H1 (cell line): ENCODE measurements around the gene AGFG2. TPM values are rescaled to one million over a fixed set of nuclear protein-coding genes. Genes with fewer than 3 reads are reported as not detected.
A peak's percentile ranks its signal among the peaks of the same experiment; 100 is the strongest.

Experiments used
- CTCF ChIA-PET: fragments of 300-600 bp; sonication (Branson Sonifier 250); formaldehyde crosslinking; loops from one replicate; lab custom pipeline; 2021; ENCODE audit not compliant: partially characterized antibody; lab: Charles Lee
- POLR2A ChIA-PET: fragments of 300-600 bp; sonication (Branson Sonifier 250); formaldehyde crosslinking; loops from one replicate; lab custom pipeline; 2021; ENCODE audit warnings: inconsistent platforms; ENCODE audit not compliant: partially characterized antibody; lab: Charles Lee
- DNase-seq, 2 experiments: peaks; one replicate each; pipeline versions ENCODE4 v3.0.0 to v3.0.0-alpha.2; 2010 to 2022; ENCODE audit warnings: low spot score in 2 of 2, low read depth in 1 of 2, mixed read lengths in 1 of 2
- FAIRE-seq: peaks from 2 replicates; lab custom pipeline; 2011; peaks lifted over from hg19 to GRCh38; lab: Jason Lieb, UNC
- H2AFZ ChIP-seq: 2 replicates; pipeline ENCODE4 v1.8.1; 2012; ENCODE audit warnings: low read length, inconsistent platforms
- H2AK5ac ChIP-seq: 2 replicates; pipeline ENCODE4 v1.6.1; 2013; ENCODE audit warnings: low read depth, low read length
- H2BK120ac ChIP-seq: replicated peaks from 2 replicates; pipeline ENCODE3; 2013; ENCODE audit warnings: low read depth, low read length, inconsistent platforms
- H2BK12ac ChIP-seq: 2 replicates; pipeline ENCODE4 v1.6.1; 2013; ENCODE audit warnings: low read depth, low read length
- H2BK15ac ChIP-seq: 2 replicates; pipeline ENCODE4 v1.6.1; 2013; ENCODE audit warnings: low read length
- H2BK20ac ChIP-seq: 2 replicates; pipeline ENCODE4 v1.6.1; 2013; ENCODE audit warnings: low read length
- H2BK5ac ChIP-seq: 2 replicates; pipeline ENCODE4 v1.6.1; 2013; ENCODE audit warnings: low read depth, low read length
- H3K14ac ChIP-seq: 2 replicates; pipeline ENCODE4 v1.6.1; 2013; ENCODE audit warnings: inconsistent platforms; ENCODE audit not compliant: insufficient read length
- H3K18ac ChIP-seq: 2 replicates; pipeline ENCODE4 v1.6.1; 2013; ENCODE audit warnings: low read length; ENCODE audit errors: extremely low read depth
- H3K23ac ChIP-seq: 2 replicates; pipeline ENCODE4 v1.6.1; 2013; ENCODE audit warnings: inconsistent platforms; ENCODE audit not compliant: insufficient read length
- H3K23me2 ChIP-seq: 2 replicates; pipeline ENCODE4 v1.6.1; 2013; ENCODE audit warnings: low read depth, low read length
- H3K27ac ChIP-seq: 2 replicates; pipeline ENCODE4 v1.6.1; 2011; ENCODE audit warnings: low read depth, low read length, inconsistent platforms
- H3K27me3 ChIP-seq, 4 experiments: replicated peaks in 1 of 4; 1 replicate in 1 of 4; 2 replicates in 3 of 4; pipeline versions ENCODE4 v1.6.1 to v1.8.1; 2011 to 2013; ENCODE audit warnings: low read length in 3 of 4, mild to moderate bottlenecking in 3 of 4, inconsistent platforms in 2 of 4, mixed read lengths in 2 of 4, moderate library complexity in 1 of 4; ENCODE audit not compliant: control insufficient read depth in 3 of 4, insufficient read depth in 3 of 4; ENCODE audit errors: extremely low read depth in 1 of 4
- H3K36me3 ChIP-seq, 4 experiments: 2 replicates each; pipeline versions ENCODE4 v1.6.1 to v1.8.1; 2011 to 2013; ENCODE audit warnings: mild to moderate bottlenecking in 4 of 4, low read length in 3 of 4, moderate library complexity in 2 of 4, control low read depth in 1 of 4, inconsistent platforms in 1 of 4; ENCODE audit not compliant: insufficient read depth in 4 of 4, control insufficient read depth in 2 of 4
- H3K4ac ChIP-seq: replicated peaks from 2 replicates; pipeline ENCODE3; 2013; ENCODE audit warnings: low read length, low read depth, mixed read lengths, inconsistent platforms; ENCODE audit not compliant: insufficient read length
- H3K4me1 ChIP-seq, 4 experiments: replicated peaks in 1 of 4; 1 replicate in 1 of 4; 2 replicates in 3 of 4; pipeline versions ENCODE4 v1.6.1 to v1.8.1; 2011 to 2013; ENCODE audit warnings: low read length in 3 of 4, inconsistent platforms in 2 of 4, mixed read lengths in 1 of 4; ENCODE audit not compliant: insufficient read depth in 4 of 4, control insufficient read depth in 3 of 4
- H3K4me2 ChIP-seq, 2 experiments: 2 replicates each; pipeline versions ENCODE4 v1.6.1 to v1.8.1; 2011 to 2013; ENCODE audit warnings: low read depth in 2 of 2, low read length in 2 of 2, control low read depth in 1 of 2, inconsistent platforms in 1 of 2, mild to moderate bottlenecking in 1 of 2; ENCODE audit not compliant: insufficient read depth in 1 of 2
- H3K4me3 ChIP-seq, 4 experiments: fragments of 200-600, 300-600 bp in 1 of 4; sonication (generic), shearing (Covaris generic), sonication (Bioruptor Twin) in 1 of 4; 2 replicates each; pipeline versions ENCODE4 v1.5.1 to v1.8.1; 2011 to 2016; ENCODE audit warnings: low read length in 4 of 4, low read depth in 3 of 4, control low read depth in 2 of 4, inconsistent platforms in 2 of 4, mild to moderate bottlenecking in 2 of 4, mixed read lengths in 1 of 4, moderate library complexity in 1 of 4; ENCODE audit not compliant: insufficient read depth in 2 of 4; ENCODE audit errors: extremely low read depth in 1 of 4
- H3K56ac ChIP-seq: replicated peaks from 2 replicates; pipeline ENCODE3; 2013; ENCODE audit warnings: low read depth, mild to moderate bottlenecking, mixed read lengths, low read length, inconsistent platforms; ENCODE audit not compliant: insufficient read length
- H3K79me1 ChIP-seq: 2 replicates; pipeline ENCODE4 v1.6.1; 2013; ENCODE audit warnings: low read depth, low read length, control low read depth
- H3K79me2 ChIP-seq, 2 experiments: 2 replicates each; pipeline versions ENCODE4 v1.6.1 to v1.8.1; 2012 to 2013; ENCODE audit warnings: low read length in 2 of 2, mild to moderate bottlenecking in 2 of 2, inconsistent platforms in 1 of 2; ENCODE audit not compliant: insufficient read depth in 2 of 2, control insufficient read depth in 1 of 2
- H3K9ac ChIP-seq, 4 experiments: replicated peaks in 1 of 4; 1 replicate in 1 of 4; 2 replicates in 3 of 4; pipeline versions ENCODE4 v1.6.1 to v1.8.1; 2011 to 2013; ENCODE audit warnings: low read depth in 3 of 4, low read length in 3 of 4, control low read depth in 2 of 4, mild to moderate bottlenecking in 2 of 4, moderate library complexity in 2 of 4, inconsistent platforms in 1 of 4; ENCODE audit errors: extremely low read depth in 1 of 4
- H3K9me3 ChIP-seq, 2 experiments: 2 replicates each; pipeline versions ENCODE4 v1.6.1 to v1.8.1; 2012 to 2013; ENCODE audit warnings: mild to moderate bottlenecking in 2 of 2, moderate library complexity in 2 of 2, control low read depth in 1 of 2, inconsistent platforms in 1 of 2, low read depth in 1 of 2, low read length in 1 of 2, mixed read lengths in 1 of 2; ENCODE audit not compliant: insufficient read depth in 2 of 2
- H4K20me1 ChIP-seq, 2 experiments: replicated peaks in 1 of 2; 2 replicates each; pipeline versions ENCODE3 to v1.8.1; 2011 to 2013; ENCODE audit warnings: inconsistent platforms in 2 of 2, low read length in 2 of 2, mild to moderate bottlenecking in 1 of 2; ENCODE audit not compliant: insufficient read depth in 2 of 2, control insufficient read depth in 1 of 2
- H4K5ac ChIP-seq: 2 replicates; pipeline ENCODE4 v1.6.1; 2013; ENCODE audit warnings: low read length, low read depth, mixed read lengths, inconsistent platforms; ENCODE audit not compliant: insufficient read length
- H4K8ac ChIP-seq: 2 replicates; pipeline ENCODE4 v1.8.0; 2013; ENCODE audit warnings: mild to moderate bottlenecking, moderate library complexity, low read length, inconsistent platforms; ENCODE audit not compliant: insufficient read depth; ENCODE audit errors: extremely low read depth
- H4K91ac ChIP-seq: replicated peaks from 2 replicates; pipeline ENCODE3; 2013; ENCODE audit warnings: low read length, mixed read lengths, inconsistent platforms; ENCODE audit not compliant: insufficient read length
- CHD2 ChIP-seq: IDR thresholded peaks from 2 replicates; pipeline ENCODE4 v1.6.1; 2012; ENCODE audit warnings: low read length, improper control_type of control experiment
- RAD21 ChIP-seq, 2 experiments: IDR thresholded peaks in 1 of 2; conservative IDR thresholded peaks in 1 of 2; 2 replicates each; pipeline ENCODE4 v1.6.1; 2011; ENCODE audit warnings: low read depth in 2 of 2, low read length in 2 of 2, improper control_type of control experiment in 1 of 2, inconsistent platforms in 1 of 2, mild to moderate bottlenecking in 1 of 2, moderate library complexity in 1 of 2
- RBBP5 ChIP-seq: IDR thresholded peaks from 2 replicates; pipeline ENCODE4 v1.7.1; 2012; ENCODE audit warnings: low read depth, mild to moderate bottlenecking, inconsistent platforms, low read length, moderate library complexity, borderline replicate concordance
- SAP30 ChIP-seq: fragments of 300-600 bp; sonication (generic); IDR thresholded peaks from 2 replicates; pipeline ENCODE4 v1.7.1; 2012; ENCODE audit warnings: low read length, moderate library complexity, mild to moderate bottlenecking, inconsistent platforms; ENCODE audit not compliant: insufficient read depth, insufficient replicate concordance
- TEAD4 ChIP-seq: IDR thresholded peaks from 2 replicates; pipeline ENCODE4 v1.6.1; 2012; ENCODE audit warnings: low read depth, low read length, inconsistent platforms, mixed read lengths
- WGBS, 2 experiments: shearing (Covaris generic) in 1 of 2; methylation state at CpG; one replicate each; pipeline versions ENCODE4 v1.1.6 to v1.1.7; 2013 to 2015; ENCODE audit warnings: low lambda C conversion rate in 2 of 2, mixed read lengths in 2 of 2, inconsistent platforms in 1 of 2, low coverage in 1 of 2, missing lambda C conversion rate in 1 of 2; ENCODE audit not compliant: insufficient replicate concordance in 2 of 2, insufficient coverage in 1 of 2, insufficient read length in 1 of 2; ENCODE audit errors: extremely low coverage in 1 of 2, missing lambda C conversion rate in 1 of 2; 5-methylcytosine and 5-hydroxymethylcytosine counted together
- polyA plus RNA-seq, 7 experiments: library from polyadenylated mRNA; depleted of rRNA in 3 of 7; stranded (reverse) in 5 of 7; unstranded in 2 of 7; fragments of >200 nt in 5 of 7; fragments of 200-250 nt in 2 of 7; gene quantifications; 1 replicate in 5 of 7; 2 replicates in 1 of 7; 4 replicates in 1 of 7; pipeline versions ENCODE4 v1.2.1 to v1.2.3, GENCODE V29; 2011 to 2013; ENCODE audit warnings: missing spikeins in 2 of 7, mixed read lengths in 2 of 7
- total RNA-seq: library from RNA; stranded (reverse); fragmentation: NEBNext Ultra II Directional; extraction: Animal tissue kit (Norgen Biotek cat#: 25700); gene quantifications from 2 replicates; pipeline ENCODE4 v1.2.1, GENCODE V29; 2021
- TF ChIP-seq, protein P1 (sequence below): IDR thresholded peaks from 2 replicates; pipeline ENCODE4 v1.6.1; 2012; ENCODE audit warnings: inconsistent platforms

Gene AGFG2
- total and polyA plus RNA-seq, 2 of the 8 experiments (the other 6 are each of a cell fraction or from before 2014, with no cell fraction given): 7.6 to 11.2 TPM

DNA sequence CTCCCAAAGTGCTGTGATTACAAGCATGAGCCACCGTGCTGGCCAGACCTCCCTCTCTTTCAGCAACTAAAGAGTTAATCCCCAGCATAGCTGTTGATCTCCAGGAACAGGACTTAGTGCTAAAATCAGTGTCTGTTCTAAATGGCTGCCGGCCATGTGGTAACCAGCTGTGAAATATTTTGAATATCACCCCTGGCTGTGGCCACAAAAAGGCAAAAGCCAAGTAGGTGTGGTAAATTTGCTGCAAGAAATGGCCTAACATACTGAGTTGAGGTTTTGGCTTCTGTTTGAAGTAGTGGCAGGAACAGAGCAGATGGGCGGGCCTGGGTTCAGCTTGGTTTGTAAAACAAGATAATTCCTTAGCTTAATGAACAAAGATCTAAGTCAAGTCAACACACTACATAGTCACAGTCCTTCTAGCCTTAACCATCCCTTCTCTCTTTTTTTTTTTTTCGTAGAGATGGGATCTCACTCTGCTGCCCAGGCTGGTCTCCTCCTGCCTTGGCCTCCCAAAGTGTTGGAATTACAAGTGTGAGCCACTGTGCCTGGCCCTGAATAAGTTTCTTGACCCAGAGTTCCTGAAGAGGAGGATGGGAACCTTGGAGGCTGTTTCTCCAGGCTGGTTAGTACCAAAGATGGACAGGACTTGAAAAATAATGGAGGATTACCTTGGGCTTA is 22.7 kb upstream of the AGFG2 start:
- CTCF ChIA-PET: interaction anchor here (0.6 to 1.5 kb wide), 9 partner anchors 11 to 381 kb away, joined by 3 to 6 read pairs (median 3); partner anchors contain the start of gene NYAP1
- no peak for FAIRE-seq

More for the DNA sequence above, 22.7 kb upstream of the AGFG2 start:
- H3K14ac ChIP-seq: no peak overlapping the region
- no peaks in the 10 kb centered on the region for H3K4me1 ChIP-seq
- no peak overlapping the region for H4K91ac ChIP-seq
- H3K23me2 ChIP-seq: no peaks in the 10 kb centered on the region; the same call in 1 of the 2 replicates
- peak overlapping the region; percentile 30 for H4K5ac ChIP-seq
- no peak overlapping the region for H3K4ac ChIP-seq
- H2BK20ac ChIP-seq: no peak overlapping the region
- POLR2A ChIA-PET: interaction anchor here (0.6 to 1.4 kb wide), 4 partner anchors 19 to 111 kb away, joined by 3 to 4 read pairs (median 4); partner anchors contain the start of genes FBXO24 and LRCH4
- no peak overlapping the region for H4K8ac ChIP-seq
- no peaks in the 10 kb centered on the region for H3K9me3 ChIP-seq
- no peak overlapping the region for H3K56ac ChIP-seq
- no peak overlapping the region for H3K27ac ChIP-seq
- 80% methylated on average over 4 of the region's 4 CpGs; no CpG with 5 or more reads in 1 of the 2 experiments for WGBS, 2 experiments
- no peak for DNase-seq
- H2BK15ac ChIP-seq: no peak overlapping the region
- H3K9ac ChIP-seq: no peak overlapping the region
- no peak overlapping the region for H2AK5ac ChIP-seq
- H3K4me3 ChIP-seq: no peak overlapping the region
- no peak overlapping the region for H2BK120ac ChIP-seq
- no peak overlapping the region for H2BK5ac ChIP-seq
- no peak overlapping the region for H3K4me2 ChIP-seq
- no peaks in the 10 kb centered on the region for H3K27me3 ChIP-seq
- no peaks in the 10 kb centered on the region for H4K20me1 ChIP-seq
- H3K18ac ChIP-seq: no peak overlapping the region
- H2BK12ac ChIP-seq: no peak overlapping the region
- 0 out of 2 replicates have a peak overlapping the region, but pooled peaks have one; percentile 82 for H2AFZ ChIP-seq
- H3K36me3 ChIP-seq: no peaks in the 10 kb centered on the region
- TF ChIP-seq RAD21 (IDR thresholded peaks at IDR 0.05 in 1 of 2, conservative IDR thresholded peaks at IDR 0.05 in 1 of 2; ENCODE audit: low read depth in 2 of 2, low read length in 2 of 2) (no peak), SAP30 (no peak), CHD2 (no peak), TEAD4 (no peak), RBBP5 (no peak)
- TF ChIP-seq, protein P1, sequence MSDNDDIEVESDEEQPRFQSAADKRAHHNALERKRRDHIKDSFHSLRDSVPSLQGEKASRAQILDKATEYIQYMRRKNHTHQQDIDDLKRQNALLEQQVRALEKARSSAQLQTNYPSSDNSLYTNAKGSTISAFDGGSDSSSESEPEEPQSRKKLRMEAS: no peak
- H3K79me1 ChIP-seq: no peaks in the 10 kb centered on the region
- no peak overlapping the region for H3K23ac ChIP-seq
- no peaks in the 10 kb centered on the region for H3K79me2 ChIP-seq
